GM23248 (cell line): ENCODE results near the gene CAMK2N1. TPM values are rescaled to one million over a fixed set of nuclear protein-coding genes. Genes with fewer than 3 reads are reported as not detected.

Experiments
- DNase-seq: peaks from one replicate; pipeline ENCODE4 v3.0.0-alpha.2; 2015
- H2AFZ ChIP-seq: fragments of 200-600 bp; sonication (generic); 2 replicates; pipeline ENCODE4 v1.6.1; 2016; ENCODE audit warnings: antibody characterized with exemption
- H3F3A ChIP-seq: fragments of 200-600 bp; sonication (generic); 2 replicates; pipeline ENCODE4 v1.6.1; 2016; ENCODE audit warnings: mild to moderate bottlenecking, antibody characterized with exemption, mixed run types; ENCODE audit not compliant: insufficient read depth
- H3K27ac ChIP-seq: fragments of 200-600 bp; sonication (generic); 2 replicates; pipeline ENCODE4 v1.5.1; 2016; ENCODE audit warnings: mild to moderate bottlenecking
- H3K27me3 ChIP-seq: fragments of 200-600 bp; sonication (generic); replicated peaks from 2 replicates; pipeline ENCODE4 v1.6.1; 2016; ENCODE audit warnings: mild to moderate bottlenecking; ENCODE audit not compliant: insufficient read depth
- H3K36me3 ChIP-seq: fragments of 200-600 bp; sonication (generic); 2 replicates; pipeline ENCODE4 v1.6.1; 2016; ENCODE audit warnings: low read depth, mild to moderate bottlenecking
- H3K4me1 ChIP-seq: fragments of 200-600 bp; sonication (generic); 2 replicates; pipeline ENCODE4 v1.6.1; 2016; ENCODE audit warnings: mild to moderate bottlenecking; ENCODE audit not compliant: insufficient read depth
- H3K4me2 ChIP-seq: fragments of 200-600 bp; sonication (generic); one replicate; pipeline ENCODE4 v1.6.1; 2016; ENCODE audit warnings: mild to moderate bottlenecking; ENCODE audit not compliant: unreplicated experiment
- H3K4me3 ChIP-seq: fragments of 200-600 bp; sonication (generic); 2 replicates; pipeline ENCODE4 v1.5.1; 2016; ENCODE audit warnings: mild to moderate bottlenecking
- H3K79me2 ChIP-seq: fragments of 200-600 bp; sonication (generic); 2 replicates; pipeline ENCODE4 v1.6.1; 2016; ENCODE audit warnings: mild to moderate bottlenecking; ENCODE audit not compliant: insufficient read depth
- H3K9ac ChIP-seq: fragments of 200-600 bp; sonication (generic); 2 replicates; pipeline ENCODE4 v1.6.1; 2016; ENCODE audit warnings: mild to moderate bottlenecking
- H3K9me2 ChIP-seq: fragments of 200-600 bp; sonication (generic); 2 replicates; pipeline ENCODE4 v1.6.1; 2016; ENCODE audit warnings: mixed run types, mild to moderate bottlenecking, moderate library complexity; ENCODE audit not compliant: insufficient read depth
- H3K9me3 ChIP-seq: fragments of 200-600 bp; sonication (generic); one replicate; pipeline ENCODE4 v1.6.1; 2017; ENCODE audit warnings: low read depth
- H4K20me1 ChIP-seq: fragments of 200-600 bp; sonication (generic); 2 replicates; pipeline ENCODE4 v1.6.0; 2016; ENCODE audit not compliant: insufficient read depth
- EZH2 ChIP-seq: fragments of 200-600 bp; sonication (generic); IDR thresholded peaks from 2 replicates; pipeline ENCODE4 v1.6.1; 2018; ENCODE audit warnings: antibody characterized with exemption, mild to moderate bottlenecking; ENCODE audit not compliant: insufficient read depth, poor library complexity, severe bottlenecking
- EZH2phosphoT487 ChIP-seq: fragments of 200-600 bp; sonication (generic); IDR thresholded peaks from 2 replicates; pipeline ENCODE4 v1.6.1; 2018; ENCODE audit warnings: antibody characterized with exemption, moderate library complexity, mild to moderate bottlenecking, low read depth; ENCODE audit not compliant: insufficient read depth
- WGBS, 2 experiments: methylation state at CpG; one replicate each; pipeline ENCODE4 v1.1.6; 2015 to 2017; ENCODE audit warnings: low lambda C conversion rate in 2 of 2, low coverage in 1 of 2; ENCODE audit errors: missing lambda C conversion rate in 2 of 2; 5-methylcytosine and 5-hydroxymethylcytosine counted together
- in situ Hi-C: fragments of 300-500 bp; cut with MboI; formaldehyde crosslinking; loops from 2 replicates; pipeline ENCODE4 v1.15.0; 2020
- polyA plus RNA-seq: library from polyadenylated mRNA; unstranded; fragments of >200 nt; fragmentation: Nextera tagmentation; extraction: Ambion mirVana; gene quantifications from 2 replicates; pipeline ENCODE4 v1.2.1, GENCODE V29; 2016
- total RNA-seq: library from RNA; depleted of rRNA; stranded (reverse); fragments of >200 nt; shearing (Covaris generic); gene quantifications from 2 replicates; pipeline ENCODE4 v1.2.3, GENCODE V29; 2014

CAMK2N1 gene
- total and polyA plus RNA-seq, 2 experiments from 2014 or later: 28.6 to 37.6 TPM

DNA sequence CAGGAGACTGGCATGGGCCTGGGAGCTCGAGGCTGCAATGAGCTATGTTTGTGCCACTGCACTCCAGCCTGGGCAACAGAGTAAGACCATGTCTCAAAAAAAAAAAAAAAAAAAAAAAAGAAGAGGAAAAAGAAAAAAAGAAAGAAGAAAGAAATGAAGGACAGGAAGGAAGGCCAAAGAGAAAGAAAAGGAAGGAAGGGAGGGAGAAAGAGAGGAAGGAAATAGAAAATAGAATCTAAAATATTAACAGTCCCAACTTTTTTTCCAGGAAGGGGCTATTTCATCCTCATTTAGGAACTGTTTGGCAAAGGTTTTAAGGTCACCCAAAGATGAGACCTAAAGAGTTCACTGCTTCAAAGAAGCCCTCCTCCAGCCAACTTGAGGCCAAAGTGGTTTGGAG, 19.5 kb upstream of the CAMK2N1 start:
- DNase-seq: no peak
- H3K36me3 ChIP-seq: peaks cover 5% of the 10 kb centered on the region
- no peak overlapping the region for H3K27ac ChIP-seq
- no peaks in the 10 kb centered on the region for H3K9me2 ChIP-seq
- 0 out of 2 replicates have a peak overlapping the region, but pooled peaks have one; percentile 91 for H3K9ac ChIP-seq
- no peaks in the 10 kb centered on the region for H4K20me1 ChIP-seq
- H3F3A ChIP-seq: no peaks in the 10 kb centered on the region
- H3K4me3 ChIP-seq: no peak overlapping the region
- TF ChIP-seq EZH2: no peak
- no peak for TF ChIP-seq EZH2phosphoT487
- H3K9me3 ChIP-seq: no peaks in the 10 kb centered on the region
- no peak overlapping the region for H2AFZ ChIP-seq
- no peak overlapping the region for H3K4me2 ChIP-seq
- in situ Hi-C loops: no loop called here
- H3K27me3 ChIP-seq: no peaks in the 10 kb centered on the region
- WGBS, 2 experiments: 94 to 100% methylated on average over 1 of the region's 1 CpG
- H3K4me1 ChIP-seq: peaks cover 16% of the 10 kb centered on the region
- H3K79me2 ChIP-seq: peaks cover 55% of the 10 kb centered on the region

DNA sequence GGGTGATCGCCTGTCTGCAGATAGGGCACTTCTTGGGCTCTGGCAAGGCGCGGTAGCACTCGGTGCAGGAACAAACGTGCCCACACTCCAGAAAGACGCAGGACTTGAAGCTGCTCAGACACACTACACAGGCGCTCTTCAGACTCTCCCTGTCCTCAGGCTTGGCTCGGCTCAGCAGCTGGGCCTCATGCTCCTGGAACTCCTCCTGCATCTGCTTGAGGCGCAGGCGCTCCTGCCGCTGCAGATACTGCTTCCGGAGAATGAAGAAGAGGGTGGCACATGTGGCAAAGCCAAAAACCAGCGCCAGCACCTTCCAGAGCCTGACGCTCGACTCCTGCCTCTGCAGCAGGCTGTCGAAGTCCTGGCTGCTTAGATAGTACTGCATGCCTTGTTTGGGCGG, 14.7 kb upstream of the CAMK2N1 start:
- Histone ChIP-seq H3K9ac (no peak overlapping the region), H3K36me3 (peaks cover 5% of the 10 kb centered on the region), H3K4me1 (peaks cover 10% of the 10 kb centered on the region), H3F3A (peaks cover 22% of the 10 kb centered on the region), H3K9me2 (no peaks in the 10 kb centered on the region), H3K9me3 (no peaks in the 10 kb centered on the region), H4K20me1 (no peaks in the 10 kb centered on the region), H3K4me3 (no peak overlapping the region), H3K27ac (no peak overlapping the region), H3K79me2 (peaks cover 31% of the 10 kb centered on the region), H3K27me3 (no peaks in the 10 kb centered on the region), H2AFZ (no peak overlapping the region), H3K4me2 (no peak overlapping the region)
- no peak for DNase-seq
- TF ChIP-seq EZH2: no peak
- TF ChIP-seq EZH2phosphoT487: no peak
- 95 to 97% methylated on average over 17 of the region's 17 CpGs for WGBS, 2 experiments
- in situ Hi-C loops: no loop called here

DNA sequence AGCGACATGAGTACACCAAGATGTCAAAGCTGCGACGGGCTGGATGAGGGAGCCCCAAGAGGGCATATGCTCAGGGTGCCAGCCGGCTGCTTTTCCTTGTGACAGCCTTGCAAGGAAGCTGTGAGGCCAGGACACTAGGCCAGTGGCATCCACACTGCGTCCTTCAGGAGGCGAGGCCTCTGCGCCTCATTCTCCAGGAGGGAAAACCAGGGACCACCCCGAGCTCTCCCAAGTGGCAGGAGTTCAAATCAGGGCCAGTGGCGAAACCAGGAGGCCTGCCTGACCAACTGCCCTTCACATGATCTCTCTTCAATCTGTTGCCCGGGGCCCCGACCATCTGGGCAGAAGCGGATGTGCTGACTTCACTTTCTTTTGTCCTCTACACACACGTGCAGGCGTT, 13.7 kb upstream of the CAMK2N1 start:
- in situ Hi-C loops: no loop called here
- DNase-seq: no peak
- Histone ChIP-seq H4K20me1 (no peaks in the 10 kb centered on the region), H3K79me2 (peaks cover 21% of the 10 kb centered on the region), H3K27me3 (no peaks in the 10 kb centered on the region), H2AFZ (no peak overlapping the region), H3F3A (peaks cover 31% of the 10 kb centered on the region), H3K9me2 (no peaks in the 10 kb centered on the region), H3K4me3 (no peak overlapping the region), H3K27ac (no peak overlapping the region), H3K4me2 (no peak overlapping the region), H3K9ac (no peak overlapping the region), H3K4me1 (peaks cover 18% of the 10 kb centered on the region), H3K36me3 (peaks cover 5% of the 10 kb centered on the region), H3K9me3 (no peaks in the 10 kb centered on the region)
- 86 to 92% methylated on average over 14 of the region's 14 CpGs for WGBS, 2 experiments
- TF ChIP-seq EZH2 (no peak), EZH2phosphoT487 (no peak)

DNA sequence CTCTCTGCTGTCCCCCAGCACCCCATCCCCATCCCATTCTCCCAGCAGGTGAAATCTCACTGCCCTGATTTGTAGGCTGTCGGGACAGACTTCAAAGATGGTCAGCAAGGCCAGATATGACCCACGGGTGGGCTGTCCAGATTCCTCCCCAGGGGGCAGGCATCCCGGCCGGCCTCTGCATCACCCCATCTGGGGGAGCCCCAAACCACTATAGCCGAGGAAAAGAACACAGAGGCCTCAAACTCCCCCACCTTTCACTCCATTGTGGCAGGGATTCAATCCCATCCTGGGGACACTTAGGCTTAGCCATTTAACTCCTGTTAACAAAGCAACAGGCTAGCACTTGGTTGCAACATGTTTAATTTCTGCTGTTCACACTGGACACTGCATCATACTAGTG, 13.1 kb upstream of the CAMK2N1 start:
- TF ChIP-seq EZH2 (no peak), EZH2phosphoT487 (no peak)
- peaks cover 24% of the 10 kb centered on the region for H3K4me1 ChIP-seq
- peaks cover 15% of the 10 kb centered on the region for H3K79me2 ChIP-seq
- H3K9ac ChIP-seq: no peak overlapping the region
- H3K4me3 ChIP-seq: no peak overlapping the region
- H3K4me2 ChIP-seq: no peak overlapping the region
- in situ Hi-C loops: no loop called here
- no peak overlapping the region for H2AFZ ChIP-seq
- no peaks in the 10 kb centered on the region for H3K9me3 ChIP-seq
- H3F3A ChIP-seq: peaks cover 37% of the 10 kb centered on the region
- 66 to 69% methylated on average over 5 of the region's 5 CpGs for WGBS, 2 experiments
- H3K36me3 ChIP-seq: peaks cover 5% of the 10 kb centered on the region
- H3K27ac ChIP-seq: no peak overlapping the region
- H3K27me3 ChIP-seq: no peaks in the 10 kb centered on the region
- DNase-seq: no peak
- H4K20me1 ChIP-seq: no peaks in the 10 kb centered on the region
- H3K9me2 ChIP-seq: no peaks in the 10 kb centered on the region

DNA sequence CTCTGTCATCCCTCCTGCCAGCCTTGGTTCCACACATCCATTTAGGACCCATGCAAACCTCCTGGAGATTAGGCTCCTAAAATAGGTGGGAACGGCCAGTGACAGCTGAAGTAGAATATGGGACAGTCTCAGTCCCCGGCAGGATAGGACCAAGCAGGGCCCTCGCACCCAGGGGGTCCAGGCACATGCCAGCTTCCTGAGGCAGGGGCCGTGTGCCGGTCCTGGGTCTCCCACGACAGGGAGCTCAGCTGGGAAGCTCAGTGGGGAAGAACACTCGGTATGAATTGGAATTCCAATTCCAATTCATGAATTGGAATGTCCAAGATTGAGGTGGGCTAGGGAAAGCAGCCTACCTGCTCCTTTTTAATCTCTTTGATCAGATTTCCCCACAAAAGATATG, 12.1 kb upstream of the CAMK2N1 start:
- TF ChIP-seq EZH2phosphoT487 (no peak), EZH2 (no peak)
- no peak for DNase-seq
- Histone ChIP-seq H4K20me1 (no peaks in the 10 kb centered on the region), H3K4me1 (peaks cover 27% of the 10 kb centered on the region), H3K27me3 (no peaks in the 10 kb centered on the region), H3K27ac (no peak overlapping the region), H3F3A (peaks cover 44% of the 10 kb centered on the region), H3K36me3 (peaks cover 5% of the 10 kb centered on the region), H3K9me3 (no peaks in the 10 kb centered on the region), H3K79me2 (peaks cover 5% of the 10 kb centered on the region; the same call in 1 of the 2 replicates), H3K9me2 (no peaks in the 10 kb centered on the region), H2AFZ (no peak overlapping the region), H3K9ac (no peak overlapping the region), H3K4me2 (no peak overlapping the region), H3K4me3 (no peak overlapping the region)
- in situ Hi-C loops: no loop called here
- WGBS, 2 experiments: 73 to 79% methylated on average over 7 of the region's 7 CpGs
